ENCODE data around the gene SPTLC2. TPM values are rescaled to one million over a fixed set of nuclear protein-coding genes. Genes with fewer than 3 reads are reported as not detected.

SPTLC2 gene
- total RNA-seq, 1 experiment from 2014 or later: 32.6 TPM

GRCh38 chr14:77616133-77616453 lies 344 bp downstream of the SPTLC2 start:
- no peak overlapping the region for H4K5ac ChIP-seq (ENCODE audit: insufficient read length, low read depth, low read length)
- TF ChIP-seq CTCF (conservative IDR thresholded peaks at IDR 0.05): no peak

More at GRCh38 chr14:77616133-77616453, 344 bp downstream of the SPTLC2 start:
- peak overlapping the region; percentile 55 to 82 (median 79); a peak in 5 of 7 replicates for H3K27ac Mint-ChIP-seq
- Histone ChIP-seq H3K4ac (ENCODE audit: low read depth, low read length) (no peak overlapping the region), H3K56ac (ENCODE audit: insufficient read length, low read depth, low read length) (no peak overlapping the region), H2AK5ac (ENCODE audit: insufficient read length, low read length) (no peak overlapping the region), H3K9me3 (ENCODE audit: control insufficient read depth, low read depth, low read length) (no peaks in the 10 kb centered on the region), H3K14ac (ENCODE audit: insufficient read depth, low read length) (peak overlapping the region; percentile 88), H2AFZ (ENCODE audit: low read length) (no peak overlapping the region), H4K20me1 (ENCODE audit: control insufficient read depth, insufficient read depth, insufficient read length) (no peaks in the 10 kb centered on the region), H2BK15ac (ENCODE audit: low read depth, low read length) (no peak overlapping the region), H2BK12ac (ENCODE audit: insufficient read length, low read depth, low read length) (no peak overlapping the region), H2BK20ac (ENCODE audit: low read depth, low read length, poor library complexity, severe bottlenecking) (no peak overlapping the region), H3K23ac (ENCODE audit: insufficient read length, low read depth, low read length) (no peak overlapping the region), H4K8ac (replicated peaks; ENCODE audit: insufficient read length, low read depth, low read length) (no peak overlapping the region), H3T11ph (ENCODE audit: low read length) (no peak overlapping the region), H3K79me2 (ENCODE audit: insufficient read depth, low read length) (peaks cover 16% of the 10 kb centered on the region; the same call in 1 of the 2 replicates), H3K4me2 (ENCODE audit: insufficient read depth, insufficient read length, low read length) (peak overlapping the region; percentile 95), H3K4me1 (ENCODE audit: insufficient read depth, low read length) (no peaks in the 10 kb centered on the region), H3K9ac (ENCODE audit: extremely low read depth, insufficient read length, low read length) (peak overlapping the region; percentile 57), H3K27ac (ENCODE audit: insufficient read length, low read depth, low read length) (no peak overlapping the region), H2BK5ac (ENCODE audit: insufficient read length, low read length) (no peak overlapping the region), H2BK120ac (ENCODE audit: low read depth, low read length, poor library complexity, severe bottlenecking) (no peak overlapping the region), H4K91ac (ENCODE audit: insufficient read length, low read depth, low read length) (no peak overlapping the region), H3K23me2 (ENCODE audit: insufficient read length, low read depth, low read length, poor library complexity, severe bottlenecking) (peaks cover 6% of the 10 kb centered on the region), H3K79me1 (ENCODE audit: insufficient read depth, low read depth, low read length, poor library complexity, severe bottlenecking) (peaks cover 3% of the 10 kb centered on the region), H3K18ac (ENCODE audit: insufficient read length, low read depth, low read length) (no peak overlapping the region), H3K27me3 (ENCODE audit: insufficient read depth, low read length) (no peaks in the 10 kb centered on the region)
- H3K4me3 Mint-ChIP-seq: peak overlapping the region; percentile 90 to 93
- H3K9me3 Mint-ChIP-seq: no peaks in the 10 kb centered on the region
- no peak for DNase-seq
- H3K27me3 Mint-ChIP-seq (ENCODE audit: low read depth): no peaks in the 10 kb centered on the region
- H3K36me3 Mint-ChIP-seq (ENCODE audit: insufficient read depth in 1 of 3, low read depth in 3 of 3): peaks cover 0 to 7% (median 0%) of the 10 kb centered on the region in 3 experiments; a peak in 1 of 7 replicates
- no CpG with 5 or more reads among the region's 32 CpGs for WGBS (ENCODE audit: extremely low coverage, insufficient read length, low lambda C conversion rate)
- H3K4me1 Mint-ChIP-seq: peaks cover 40 to 43% of the 10 kb centered on the region in 2 experiments
